OCI-LY3 (cell line): Measurements from ENCODE around the gene SLC9C1.

ENCODE experiments used
- CTCF ChIP-seq: fragments of 200-600, 300-600 bp; sonication (generic); IDR thresholded peaks from 2 replicates; pipeline ENCODE4 v1.5.1; 2014; ENCODE audit warnings: antibody characterized with exemption, low read length, low read depth
- EZH2phosphoT487 ChIP-seq: fragments of 200-600 bp; shearing (Covaris generic); IDR thresholded peaks from 2 replicates; pipeline ENCODE4 v1.6.1; 2018; ENCODE audit warnings: antibody characterized with exemption, mixed run types, low read depth

- no peak for TF ChIP-seq CTCF
- TF ChIP-seq EZH2phosphoT487, result no peak
These were observed 94.2 kb downstream of the SLC9C1 start for GRCh38 chr3:112199622-112200316.
